Stomach (tissue), 4 donors: Measurements from ENCODE around the gene SLC35B4.

Experiments
- EP300 ChIP-seq: sonication (generic); formaldehyde crosslinking; IDR thresholded peaks from one replicate; pipeline ENCODE4 v1.6.1; 2017; ENCODE audit warnings: antibody characterized with exemption
- POLR2A ChIP-seq, 4 donors: fragments of 450-650 bp; IDR thresholded peaks; one replicate each; pipeline ENCODE4 v1.6.1; 2016; ENCODE audit warnings: antibody characterized with exemption in 4 of 4, control low read depth in 2 of 4, mild to moderate bottlenecking in 1 of 4, moderate library complexity in 1 of 4
- POLR2AphosphoS5 ChIP-seq, 3 donors: sonication (generic); formaldehyde crosslinking; IDR thresholded peaks; one replicate each; pipeline ENCODE4 v1.6.1; 2016; ENCODE audit warnings: antibody characterized with exemption in 3 of 3
- TF ChIP-seq, protein P1 (sequence below), 7 experiments: fragments of 450-650 bp in 4 of 7; fragments of 200-600 bp in 3 of 7; sonication (generic) in 3 of 7; IDR thresholded peaks; one replicate each; pipeline ENCODE4 v1.5.1; 2016 to 2019; ENCODE audit warnings: antibody characterized with exemption in 7 of 7, control low read depth in 2 of 7, mild to moderate bottlenecking in 1 of 7

GRCh38 chr7:134366481-134366880 is 49.8 kb upstream of the SLC35B4 start:
- TF ChIP-seq, protein P1, sequence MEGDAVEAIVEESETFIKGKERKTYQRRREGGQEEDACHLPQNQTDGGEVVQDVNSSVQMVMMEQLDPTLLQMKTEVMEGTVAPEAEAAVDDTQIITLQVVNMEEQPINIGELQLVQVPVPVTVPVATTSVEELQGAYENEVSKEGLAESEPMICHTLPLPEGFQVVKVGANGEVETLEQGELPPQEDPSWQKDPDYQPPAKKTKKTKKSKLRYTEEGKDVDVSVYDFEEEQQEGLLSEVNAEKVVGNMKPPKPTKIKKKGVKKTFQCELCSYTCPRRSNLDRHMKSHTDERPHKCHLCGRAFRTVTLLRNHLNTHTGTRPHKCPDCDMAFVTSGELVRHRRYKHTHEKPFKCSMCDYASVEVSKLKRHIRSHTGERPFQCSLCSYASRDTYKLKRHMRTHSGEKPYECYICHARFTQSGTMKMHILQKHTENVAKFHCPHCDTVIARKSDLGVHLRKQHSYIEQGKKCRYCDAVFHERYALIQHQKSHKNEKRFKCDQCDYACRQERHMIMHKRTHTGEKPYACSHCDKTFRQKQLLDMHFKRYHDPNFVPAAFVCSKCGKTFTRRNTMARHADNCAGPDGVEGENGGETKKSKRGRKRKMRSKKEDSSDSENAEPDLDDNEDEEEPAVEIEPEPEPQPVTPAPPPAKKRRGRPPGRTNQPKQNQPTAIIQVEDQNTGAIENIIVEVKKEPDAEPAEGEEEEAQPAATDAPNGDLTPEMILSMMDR (IDR thresholded peaks at IDR 0.05), result no peak
- no peak for TF ChIP-seq POLR2AphosphoS5 (IDR thresholded peaks at IDR 0.05)
- TF ChIP-seq POLR2A (IDR thresholded peaks at IDR 0.05), result no peak
- no peak for TF ChIP-seq EP300
